Stomach (tissue), 4 donors: ENCODE measurements around the gene RO60.

Experiments used
- EP300 ChIP-seq: sonication (generic); formaldehyde crosslinking; IDR thresholded peaks from one replicate; pipeline ENCODE4 v1.6.1; 2017; ENCODE audit warnings: antibody characterized with exemption
- POLR2A ChIP-seq, 4 donors: fragments of 450-650 bp; IDR thresholded peaks; one replicate each; pipeline ENCODE4 v1.6.1; 2016; ENCODE audit warnings: antibody characterized with exemption in 4 of 4, control low read depth in 2 of 4, mild to moderate bottlenecking in 1 of 4, moderate library complexity in 1 of 4
- POLR2AphosphoS5 ChIP-seq, 3 donors: sonication (generic); formaldehyde crosslinking; IDR thresholded peaks; one replicate each; pipeline ENCODE4 v1.6.1; 2016; ENCODE audit warnings: antibody characterized with exemption in 3 of 3
- TF ChIP-seq, protein P1 (sequence below), 7 experiments: fragments of 450-650 bp in 4 of 7; fragments of 200-600 bp in 3 of 7; sonication (generic) in 3 of 7; IDR thresholded peaks; one replicate each; pipeline ENCODE4 v1.5.1; 2016 to 2019; ENCODE audit warnings: antibody characterized with exemption in 7 of 7, control low read depth in 2 of 7, mild to moderate bottlenecking in 1 of 7

DNA sequence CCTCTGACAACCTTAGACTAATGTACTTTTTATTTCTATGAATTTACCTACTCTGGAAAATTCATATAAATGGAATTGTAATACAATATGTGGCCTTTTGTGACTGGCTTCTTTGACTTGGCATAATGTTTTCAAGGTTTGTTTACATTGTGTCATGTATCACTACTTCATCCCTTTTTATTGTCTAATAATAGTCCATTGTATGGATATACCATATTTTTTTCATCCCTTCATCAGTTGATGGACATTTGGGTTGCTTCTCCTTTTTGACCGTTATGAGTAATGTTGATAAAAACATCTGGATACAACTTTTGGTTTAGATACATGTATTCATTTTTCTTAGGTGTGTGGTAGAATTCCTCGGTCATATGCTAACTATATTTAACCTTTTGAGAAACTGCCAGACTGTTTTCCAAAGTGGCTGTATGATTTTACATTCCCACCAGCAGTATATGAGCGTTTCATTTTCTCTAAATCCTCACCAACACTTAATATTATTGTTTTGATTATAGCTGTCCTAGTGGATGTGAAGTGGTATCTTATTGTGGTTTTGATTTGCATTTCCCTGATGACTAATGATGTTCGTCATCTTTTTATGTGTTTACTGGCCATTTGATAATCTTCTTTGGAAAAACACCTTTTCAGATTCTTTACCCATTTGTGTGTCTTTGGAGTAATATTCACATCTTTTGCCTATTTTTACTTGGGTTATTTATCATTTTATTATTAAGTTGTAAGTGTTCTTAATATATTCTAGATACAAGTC, 3.5 kb downstream of the RO60 start:
- no peak for TF ChIP-seq POLR2A (IDR thresholded peaks at IDR 0.05)
- TF ChIP-seq, protein P1, sequence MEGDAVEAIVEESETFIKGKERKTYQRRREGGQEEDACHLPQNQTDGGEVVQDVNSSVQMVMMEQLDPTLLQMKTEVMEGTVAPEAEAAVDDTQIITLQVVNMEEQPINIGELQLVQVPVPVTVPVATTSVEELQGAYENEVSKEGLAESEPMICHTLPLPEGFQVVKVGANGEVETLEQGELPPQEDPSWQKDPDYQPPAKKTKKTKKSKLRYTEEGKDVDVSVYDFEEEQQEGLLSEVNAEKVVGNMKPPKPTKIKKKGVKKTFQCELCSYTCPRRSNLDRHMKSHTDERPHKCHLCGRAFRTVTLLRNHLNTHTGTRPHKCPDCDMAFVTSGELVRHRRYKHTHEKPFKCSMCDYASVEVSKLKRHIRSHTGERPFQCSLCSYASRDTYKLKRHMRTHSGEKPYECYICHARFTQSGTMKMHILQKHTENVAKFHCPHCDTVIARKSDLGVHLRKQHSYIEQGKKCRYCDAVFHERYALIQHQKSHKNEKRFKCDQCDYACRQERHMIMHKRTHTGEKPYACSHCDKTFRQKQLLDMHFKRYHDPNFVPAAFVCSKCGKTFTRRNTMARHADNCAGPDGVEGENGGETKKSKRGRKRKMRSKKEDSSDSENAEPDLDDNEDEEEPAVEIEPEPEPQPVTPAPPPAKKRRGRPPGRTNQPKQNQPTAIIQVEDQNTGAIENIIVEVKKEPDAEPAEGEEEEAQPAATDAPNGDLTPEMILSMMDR (IDR thresholded peaks at IDR 0.05), result no peak
- TF ChIP-seq POLR2AphosphoS5 (IDR thresholded peaks at IDR 0.05), result no peak
- no peak for TF ChIP-seq EP300
